ENCODE measurements around the gene GPR68.
"Not testable (repeated sequence)": the region's sequence is repeated elsewhere in the genome, so short reads cannot be mapped to it uniquely, and the experiment has no call there.

Gene GPR68

DNA sequence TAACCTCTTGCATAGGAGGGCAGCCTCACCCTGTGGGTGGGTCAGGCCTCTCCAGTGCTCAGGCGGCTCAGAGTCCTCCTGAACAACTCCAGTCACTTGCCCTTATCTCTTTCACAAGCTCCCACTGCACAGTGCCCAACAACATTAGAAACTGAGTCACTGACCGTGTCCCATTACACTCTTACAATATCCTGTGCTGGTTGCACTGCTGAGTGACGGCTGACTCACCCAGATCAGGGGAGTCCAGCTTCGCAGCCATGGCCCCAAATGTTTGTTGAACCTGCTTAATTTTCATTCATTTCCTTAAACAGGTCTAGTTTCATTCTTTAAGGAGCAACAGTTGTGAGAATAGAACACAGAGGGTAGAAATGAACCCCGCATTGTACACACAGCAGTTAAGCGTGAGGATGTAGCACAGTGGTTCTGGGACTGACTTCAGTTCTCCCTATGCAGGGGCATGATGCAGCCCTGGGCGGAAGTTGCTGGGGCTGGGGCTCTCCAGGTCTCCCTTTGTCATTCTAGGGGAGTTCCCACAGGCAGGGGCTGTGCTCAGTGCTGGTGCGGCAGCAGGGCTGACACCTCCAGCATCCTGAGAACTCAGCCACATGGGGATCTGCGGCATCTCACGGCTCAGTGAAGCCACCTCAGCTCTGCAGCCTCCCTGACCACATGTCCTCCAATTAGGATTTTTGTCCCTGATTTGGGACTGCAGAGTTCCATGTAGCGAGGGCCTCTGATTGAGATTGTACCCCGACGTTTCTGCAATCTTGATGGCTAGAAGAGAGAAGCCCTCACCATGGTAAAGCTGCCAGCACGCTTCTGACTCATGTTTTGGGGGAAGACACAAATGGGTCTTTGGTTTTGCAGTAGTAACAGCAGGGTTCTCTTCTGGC lies 16.1 kb downstream of the GPR68 start:
- DNase-seq = no peak

DNA sequence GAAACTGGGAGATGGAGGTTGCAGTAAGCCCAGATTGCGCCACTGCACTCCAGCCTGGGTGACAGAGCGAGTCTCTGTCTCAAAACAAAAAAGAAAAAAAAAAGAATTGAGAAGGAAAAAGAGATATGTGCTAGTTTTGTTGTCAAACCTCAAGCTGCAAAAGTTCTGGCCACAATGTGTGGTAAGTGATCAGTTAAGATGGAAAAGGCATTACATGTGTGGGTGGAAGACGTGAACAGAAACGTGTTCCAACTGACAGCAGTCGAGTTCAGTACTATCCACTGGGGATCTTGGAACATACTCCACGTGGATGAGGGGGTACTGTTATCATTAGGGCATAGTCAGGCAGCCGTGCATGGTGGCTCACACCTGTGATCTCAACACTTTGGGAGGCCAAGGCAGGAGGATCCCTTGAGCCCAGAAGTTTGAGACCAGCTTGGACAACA lies 17.3 kb downstream of the GPR68 start:
- DNase-seq = no peak

DNA sequence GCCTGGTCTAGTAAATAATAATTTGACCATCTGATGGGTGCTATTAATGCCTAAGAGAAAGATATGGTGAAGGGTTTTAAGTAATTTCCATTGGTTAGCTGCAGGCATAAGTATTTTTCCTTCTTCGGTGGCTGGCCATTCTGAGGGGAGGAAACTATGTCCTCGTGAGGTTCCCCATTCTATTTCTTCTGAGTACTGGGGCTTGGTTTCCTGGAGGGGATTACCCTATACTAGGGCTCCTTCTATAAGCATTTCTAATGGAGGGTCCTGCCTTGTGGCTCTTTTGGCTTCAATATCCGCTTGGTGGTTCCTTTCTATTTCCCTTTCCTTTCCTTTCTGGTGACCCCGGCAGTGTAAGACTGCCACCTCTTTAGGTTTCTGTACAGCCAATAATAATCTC lies 18.1 kb downstream of the GPR68 start:
- not testable (repeated sequence) for DNase-seq

DNA sequence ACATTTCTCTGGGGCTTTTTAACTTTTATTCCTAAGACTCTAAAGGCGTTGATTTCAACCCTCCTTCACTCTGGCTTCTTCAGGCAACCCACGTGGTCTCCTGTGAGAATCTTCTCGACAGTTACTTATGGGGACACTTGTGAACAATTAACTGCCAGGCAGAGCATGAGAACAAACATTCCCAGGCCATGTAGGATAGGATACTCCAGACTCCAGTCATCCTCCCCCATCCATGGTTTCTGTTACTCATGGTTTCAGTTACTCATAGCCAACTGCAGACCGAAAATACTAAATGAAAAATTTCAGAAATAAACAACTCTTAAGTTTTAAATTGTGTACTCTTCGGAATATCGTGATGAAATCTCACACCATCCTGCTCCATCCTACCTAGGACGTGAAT lies 19.5 kb downstream of the GPR68 start:
- DNase-seq = no peak

DNA sequence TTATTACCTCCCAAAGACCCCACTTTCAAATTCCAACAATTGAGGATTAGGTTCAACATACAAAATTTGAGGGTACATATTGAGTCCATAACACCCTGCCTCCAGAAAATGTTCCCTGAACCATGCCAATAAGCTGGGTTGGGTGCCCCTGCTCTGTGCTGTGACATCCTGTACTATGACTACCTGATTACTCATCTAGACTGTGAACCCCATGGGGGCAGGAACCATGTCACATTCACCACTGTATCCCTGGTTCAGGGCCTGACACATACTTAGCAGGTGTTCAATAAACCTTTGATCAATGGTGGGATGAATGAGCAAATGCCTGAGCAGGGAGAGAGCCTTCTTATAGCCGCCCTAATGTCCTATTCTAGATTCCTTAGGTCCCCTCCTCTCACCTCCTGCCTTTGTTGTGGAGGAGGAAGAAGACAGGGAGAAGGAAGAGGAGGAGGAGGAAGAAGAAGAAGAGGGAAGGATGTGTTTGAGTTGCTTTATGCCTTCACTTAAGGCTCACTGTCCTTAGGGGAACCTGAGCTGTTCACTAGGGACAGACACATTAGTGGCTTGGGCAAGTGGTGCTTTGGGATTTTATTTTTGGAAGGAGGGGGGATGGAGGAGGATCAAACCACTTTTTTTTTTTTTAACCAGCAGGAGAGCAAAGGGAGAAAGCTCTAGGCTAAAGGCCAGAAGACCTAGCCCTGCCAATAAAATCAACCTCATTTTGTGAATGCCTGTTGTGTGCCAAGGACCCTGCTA lies 21.3 kb downstream of the GPR68 start:
- DNase-seq = no peak

DNA sequence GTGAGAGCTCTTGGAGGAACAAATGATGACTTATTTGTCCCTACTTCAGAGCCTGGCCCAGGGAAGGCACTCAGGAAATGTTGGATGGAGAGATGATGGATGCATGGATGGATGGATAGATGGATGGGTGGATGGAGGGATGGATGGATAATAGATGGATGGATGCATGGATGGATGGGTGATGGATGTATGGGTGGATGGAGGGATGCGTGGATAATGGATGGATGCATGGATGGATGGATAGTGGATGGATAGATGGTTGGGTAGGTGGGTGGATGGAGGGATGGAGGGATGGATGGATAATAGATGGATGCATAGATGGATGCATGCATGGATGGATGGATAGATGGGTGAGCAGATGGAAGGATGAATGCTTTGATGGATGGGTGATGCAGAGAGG lies 23.2 kb downstream of the GPR68 start:
- DNase-seq = no peak

DNA sequence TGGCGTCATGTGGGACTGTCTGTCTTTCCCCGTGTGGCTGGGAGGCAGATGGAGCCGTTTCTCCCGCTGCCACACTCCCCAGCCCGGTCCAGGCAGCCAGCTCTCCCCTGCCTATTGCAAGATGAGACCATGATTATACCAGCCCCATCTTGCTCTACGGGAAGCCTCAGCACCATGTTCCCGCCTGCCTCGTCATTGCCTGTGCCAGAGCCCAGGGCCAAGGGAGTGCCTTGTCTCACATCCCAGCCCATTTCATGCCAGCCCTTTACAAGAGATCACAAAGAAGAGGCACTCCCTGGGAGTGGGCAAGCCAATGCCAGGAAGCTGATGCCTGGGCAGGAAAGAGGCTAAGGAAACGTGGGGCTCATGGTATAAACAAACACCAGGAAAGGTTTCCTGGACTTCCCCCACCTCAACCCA lies 23.9 kb downstream of the GPR68 start:
- no peak for DNase-seq

DNA sequence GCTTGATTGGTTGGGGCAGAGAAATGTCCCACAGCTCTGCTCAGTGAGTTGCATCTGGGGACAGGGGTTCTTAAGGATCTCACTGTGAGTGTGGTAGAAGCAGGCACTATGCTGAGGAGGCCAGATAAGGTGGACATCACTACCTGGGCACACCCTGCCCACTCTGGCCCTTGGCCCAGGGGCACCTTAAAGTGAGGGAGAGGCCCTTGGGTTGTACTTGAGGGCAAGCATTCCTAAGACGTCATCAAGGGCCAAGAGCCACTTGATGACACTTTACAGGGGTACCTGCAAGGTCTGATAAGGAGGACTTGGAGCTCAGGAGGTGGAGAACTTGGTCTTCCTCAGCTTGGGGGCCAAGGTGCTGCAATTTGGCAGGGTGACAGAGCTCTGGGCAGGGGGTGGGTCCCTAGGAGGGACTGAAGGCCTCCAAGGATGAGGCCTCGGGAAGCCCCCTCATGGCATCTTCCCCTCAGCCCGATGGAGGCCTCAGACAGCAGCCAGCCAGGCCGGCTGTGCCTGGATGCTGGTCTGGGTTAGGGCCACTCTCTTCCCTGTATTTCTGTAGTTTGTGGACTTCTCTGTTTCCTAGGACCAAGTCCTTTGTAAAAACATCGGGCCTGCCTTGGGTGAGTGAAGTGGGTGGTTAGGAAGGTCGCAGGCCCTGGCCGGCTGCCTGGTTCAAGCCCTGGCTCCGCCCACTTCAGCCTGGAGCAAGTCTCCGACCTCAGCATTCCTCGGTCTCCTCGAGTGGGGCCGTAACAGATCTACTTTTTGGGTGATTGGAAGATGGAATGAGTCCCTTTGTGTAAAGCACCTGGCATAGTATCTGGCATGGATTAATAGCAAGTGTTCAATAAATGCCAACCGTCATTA lies 24.8 kb downstream of the GPR68 start:
- no peak for DNase-seq

DNA sequence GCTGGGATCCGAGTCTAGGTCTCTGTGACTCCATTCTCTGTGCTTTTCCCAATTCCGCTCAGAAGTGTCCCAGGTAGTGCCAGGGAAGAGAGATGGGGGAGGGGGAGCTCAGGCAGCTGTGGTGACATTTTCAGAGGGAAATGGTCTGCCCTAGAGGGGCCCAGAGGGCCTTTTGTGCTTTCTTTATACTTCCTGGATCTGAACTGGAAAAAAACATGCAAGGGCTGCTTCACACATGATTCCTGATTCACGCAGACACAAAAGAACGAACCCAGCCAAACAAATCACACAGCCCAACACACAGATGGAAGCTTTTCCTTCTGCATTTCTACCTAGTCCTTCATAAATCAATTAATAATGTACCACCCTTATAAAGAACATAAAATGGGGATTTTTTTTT lies 26.5 kb downstream of the GPR68 start:
- no peak for DNase-seq

DNA sequence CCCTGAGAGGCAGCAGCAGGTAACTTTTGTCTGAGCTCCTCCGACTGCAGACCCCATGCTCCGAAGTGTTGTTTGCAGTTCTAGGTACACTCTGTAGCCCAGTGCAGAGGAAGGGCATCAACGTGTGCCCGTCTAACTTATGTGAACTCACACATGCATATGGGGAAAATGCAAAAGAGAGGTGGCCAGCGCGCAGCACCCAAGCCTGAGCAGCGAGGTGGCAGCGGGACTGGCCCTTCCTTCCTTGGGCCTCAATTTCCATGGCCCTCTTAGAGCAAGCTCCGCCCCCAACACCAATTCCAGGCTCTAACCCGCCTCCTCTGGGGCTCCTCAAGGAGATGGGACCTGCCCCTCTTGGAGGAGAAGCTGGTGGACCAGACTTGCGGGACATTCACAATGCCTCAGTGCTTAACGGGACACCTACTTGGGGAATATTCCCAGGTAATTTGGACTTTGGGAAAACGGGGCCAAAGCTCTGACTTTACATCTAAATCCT lies 27.7 kb downstream of the GPR68 start:
- no peak for DNase-seq

DNA sequence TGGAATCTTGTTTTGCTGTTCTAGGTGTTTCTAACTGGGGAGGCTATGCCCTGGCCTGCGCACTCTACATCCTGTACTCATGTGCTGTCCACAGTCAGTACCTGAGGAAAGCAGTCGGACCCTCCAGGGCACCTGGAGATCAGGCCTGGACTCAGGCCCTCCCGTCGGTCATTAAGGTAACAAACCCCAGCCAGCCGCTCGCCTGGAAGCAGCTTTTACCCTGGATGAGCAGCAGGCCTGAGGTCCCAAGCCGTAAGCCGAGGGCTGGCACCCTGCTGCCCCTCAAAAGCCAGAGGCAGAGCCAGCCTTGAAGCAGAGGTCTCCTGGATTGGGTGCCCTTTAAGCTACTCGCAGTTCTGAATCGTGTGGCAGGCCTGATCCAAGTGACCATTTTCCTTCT lies 29.1 kb downstream of the GPR68 start:
- no peak for DNase-seq

DNA sequence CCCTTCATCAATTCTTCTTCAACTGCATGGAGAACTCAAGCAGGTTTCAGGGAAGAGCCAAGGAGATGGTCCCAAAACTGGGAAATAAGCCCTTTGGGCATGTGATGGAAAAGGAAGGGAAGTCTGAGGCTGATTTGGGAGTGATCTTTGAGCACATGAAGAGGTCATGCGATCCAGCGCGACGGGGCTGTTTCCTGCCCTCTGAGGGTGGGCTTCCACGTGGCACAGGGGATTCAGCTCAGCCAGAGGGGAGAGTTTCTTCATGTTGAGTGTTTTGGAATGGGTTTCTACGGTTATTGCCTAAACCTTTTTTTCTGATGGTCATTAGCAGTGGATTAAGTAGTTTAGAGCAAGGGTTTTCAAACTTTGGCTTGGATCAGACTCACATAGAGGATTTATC lies 30.2 kb downstream of the GPR68 start:
- DNase-seq = no peak

DNA sequence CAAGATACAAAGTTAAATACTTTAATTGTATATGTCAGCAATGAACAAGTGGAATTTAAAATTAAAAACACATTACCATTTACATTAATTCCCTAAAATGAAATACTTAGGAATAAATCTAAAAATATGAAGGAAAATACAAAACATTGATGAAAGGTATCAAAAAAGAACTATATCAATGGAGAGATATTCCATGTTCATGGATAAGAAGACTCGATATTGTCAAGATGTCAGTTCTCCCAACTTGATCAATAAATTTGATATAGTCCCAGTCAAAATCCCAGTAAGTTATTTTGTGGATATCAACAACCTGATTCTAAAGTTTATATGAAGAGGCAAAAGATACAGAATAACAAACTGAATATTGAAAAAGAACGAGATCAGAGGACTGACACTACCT lies 33.5 kb downstream of the GPR68 start:
- DNase-seq = no peak

DNA sequence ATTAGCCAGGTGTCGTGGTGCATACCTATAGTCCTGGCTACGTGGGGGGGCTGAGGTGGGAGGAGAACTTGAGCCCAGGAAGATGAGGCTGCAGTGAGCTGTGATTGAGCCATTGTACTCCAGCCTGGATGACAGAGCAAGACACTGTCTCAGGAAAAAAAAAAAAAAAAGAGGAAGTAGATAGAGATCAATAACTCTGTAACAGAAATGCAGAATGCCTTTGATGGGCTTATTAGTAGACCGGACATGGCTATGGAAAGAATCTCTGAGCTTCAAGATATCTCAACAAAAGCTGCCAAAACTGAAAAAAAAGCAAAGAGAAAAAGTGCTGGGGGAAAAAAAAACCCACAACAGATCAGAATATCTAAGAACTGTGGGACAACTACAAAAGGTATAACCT lies 37.5 kb downstream of the GPR68 start:
- DNase-seq = no peak

DNA sequence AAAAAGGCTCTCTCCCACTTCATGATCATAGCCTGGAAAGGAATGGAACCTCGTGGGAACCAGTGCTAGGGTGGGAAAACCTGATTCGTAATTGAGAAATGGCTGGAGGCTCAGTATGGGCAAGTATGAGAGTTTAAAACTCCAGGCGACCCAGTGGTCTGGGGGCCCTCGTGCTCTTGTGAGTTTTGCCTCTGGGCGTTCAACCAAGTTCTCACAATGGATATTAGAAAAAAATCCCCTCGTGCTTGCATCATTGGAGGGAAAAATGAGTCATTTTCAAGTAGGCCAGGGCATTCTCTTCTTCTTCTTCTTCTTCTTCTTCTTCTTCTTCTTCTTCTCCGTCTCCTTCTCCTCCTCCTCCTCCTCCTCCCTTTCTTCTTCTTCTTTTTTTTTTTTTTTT lies 39.0 kb downstream of the GPR68 start:
- no peak for DNase-seq

DNA sequence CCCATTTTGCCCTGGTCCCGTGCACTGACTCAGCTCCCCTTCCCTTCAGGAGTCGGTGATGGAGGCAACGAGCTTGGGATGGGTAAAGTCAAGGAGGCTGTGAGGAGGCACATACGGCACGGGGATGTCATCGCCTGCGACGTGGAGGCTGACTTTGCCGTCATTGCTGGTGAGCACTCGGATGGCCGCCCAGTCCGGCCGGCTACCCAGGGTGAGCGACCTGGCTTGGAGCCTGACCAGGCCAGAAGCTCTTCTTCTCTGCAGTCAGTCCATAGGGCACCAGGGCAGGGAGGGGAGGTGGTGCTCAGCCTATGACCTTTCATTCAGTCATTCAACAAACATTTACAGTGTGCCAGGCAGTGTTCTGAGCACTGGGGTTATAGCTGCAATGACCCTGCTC lies 39.8 kb downstream of the GPR68 start:
- no peak for DNase-seq

DNA sequence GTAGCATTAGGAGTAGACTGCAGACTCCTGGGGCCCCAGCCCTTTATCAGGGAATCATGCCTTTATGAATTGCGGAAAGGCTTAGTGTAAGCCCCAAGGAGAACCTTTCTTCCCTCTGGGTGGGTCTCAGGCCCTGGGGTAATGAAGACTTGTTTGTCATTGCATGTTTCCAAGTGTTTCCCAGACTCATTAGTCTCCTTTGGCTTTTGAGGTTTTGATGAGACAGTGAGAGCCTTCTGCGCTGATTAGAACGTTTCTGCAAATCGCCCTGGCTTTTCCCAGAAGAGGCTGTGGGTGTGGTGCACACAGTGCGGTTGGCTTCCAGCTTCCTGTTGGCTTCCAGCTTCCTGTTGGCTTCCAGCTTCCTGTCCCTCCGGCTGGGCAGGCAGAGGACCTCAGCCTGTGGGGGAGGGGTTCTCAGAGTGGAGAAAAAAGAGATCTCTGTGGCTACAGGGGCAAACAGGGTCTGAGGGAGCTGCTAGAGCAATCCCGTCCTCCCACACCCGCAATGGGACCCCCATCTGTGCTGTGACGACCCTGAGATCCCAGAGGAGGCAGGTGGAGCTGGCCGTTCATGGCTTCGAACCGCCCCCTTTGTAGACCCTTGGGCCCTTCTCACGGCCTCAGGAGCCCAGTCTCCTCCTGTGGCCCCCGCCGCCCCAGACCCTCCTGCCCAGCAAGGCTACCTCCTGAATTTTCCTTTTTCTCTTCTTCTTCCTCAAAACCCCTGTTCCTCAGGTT lies 42.1 kb downstream of the GPR68 start:
- no peak for DNase-seq

DNA sequence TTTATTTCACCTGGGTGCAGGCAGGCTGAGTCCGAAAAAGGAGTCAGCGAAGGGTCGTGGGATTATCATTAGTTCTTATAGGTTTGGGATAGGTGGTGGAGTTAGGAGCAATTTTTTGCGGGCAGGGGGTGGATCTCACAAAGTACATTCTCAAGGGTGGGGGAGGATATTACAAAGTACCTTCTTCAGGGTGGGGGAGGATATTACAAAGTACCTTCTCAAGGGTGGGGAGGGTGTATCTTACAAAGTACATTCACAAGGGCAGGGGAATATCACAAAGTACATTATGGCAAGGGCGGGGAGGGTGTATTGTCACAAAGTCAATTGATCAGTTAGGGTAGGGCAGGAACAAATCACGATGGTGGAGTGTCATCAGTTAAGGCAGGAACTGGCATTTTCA lies 43.7 kb downstream of the GPR68 start:
- DNase-seq = not testable (repeated sequence)

DNA sequence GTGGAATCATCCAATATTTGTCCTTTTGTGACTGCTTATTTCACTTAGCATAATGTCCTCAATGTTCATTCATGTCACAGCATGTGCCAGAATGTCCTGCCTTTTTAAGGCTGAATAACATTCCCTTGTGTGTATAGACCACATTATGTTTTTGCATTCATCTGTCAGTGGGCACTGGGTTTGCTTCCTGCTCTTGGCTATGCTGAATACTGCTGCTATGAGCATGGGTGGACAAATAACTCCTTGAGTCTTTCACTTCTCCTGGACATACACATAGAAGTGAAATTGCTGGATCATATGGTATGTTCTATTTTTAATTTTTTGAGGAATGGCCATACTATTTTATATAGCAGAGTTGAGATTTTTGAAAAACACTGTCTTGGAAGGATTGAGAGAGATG lies 46.9 kb downstream of the GPR68 start:
- DNase-seq = no peak

DNA sequence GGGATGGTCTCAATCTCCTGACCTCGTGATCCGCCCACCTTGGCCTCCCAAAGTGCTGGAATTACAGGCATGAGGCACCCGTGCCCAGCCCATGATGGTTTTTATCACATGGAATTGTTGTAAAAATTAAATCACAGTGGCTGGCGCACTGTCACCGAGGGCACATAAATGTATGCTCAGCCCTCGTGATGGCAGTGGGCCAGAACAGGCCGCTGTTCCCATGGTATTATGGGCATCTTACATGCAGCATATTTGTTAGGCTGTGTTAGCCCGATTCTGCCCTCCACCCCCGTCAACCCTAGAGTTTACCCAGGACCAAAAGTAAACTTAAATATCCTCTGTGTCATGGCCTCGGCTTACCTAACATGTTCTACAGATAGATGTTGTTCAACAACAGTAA lies 48.6 kb downstream of the GPR68 start:
- no peak for DNase-seq

DNA sequence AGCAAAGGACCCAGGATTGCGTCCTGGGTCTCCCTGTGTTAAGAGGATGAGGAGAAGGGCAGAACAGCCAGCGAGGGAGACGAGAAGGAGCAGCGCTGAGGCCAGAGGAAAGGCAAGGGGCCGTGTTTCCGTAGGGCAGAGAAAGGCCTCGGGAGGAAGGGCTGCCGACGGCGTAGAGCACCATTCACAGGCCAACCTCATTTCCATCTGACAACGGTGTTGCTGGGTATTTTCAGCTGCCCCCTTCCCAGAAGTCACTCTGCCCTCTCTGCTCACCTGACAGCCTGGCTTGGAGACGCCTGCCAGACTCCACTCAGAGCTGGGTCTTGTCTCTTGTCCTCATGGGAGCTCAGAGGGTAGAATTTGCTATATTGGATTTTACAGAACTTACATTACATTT lies 51.4 kb downstream of the GPR68 start:
- no peak for DNase-seq

DNA sequence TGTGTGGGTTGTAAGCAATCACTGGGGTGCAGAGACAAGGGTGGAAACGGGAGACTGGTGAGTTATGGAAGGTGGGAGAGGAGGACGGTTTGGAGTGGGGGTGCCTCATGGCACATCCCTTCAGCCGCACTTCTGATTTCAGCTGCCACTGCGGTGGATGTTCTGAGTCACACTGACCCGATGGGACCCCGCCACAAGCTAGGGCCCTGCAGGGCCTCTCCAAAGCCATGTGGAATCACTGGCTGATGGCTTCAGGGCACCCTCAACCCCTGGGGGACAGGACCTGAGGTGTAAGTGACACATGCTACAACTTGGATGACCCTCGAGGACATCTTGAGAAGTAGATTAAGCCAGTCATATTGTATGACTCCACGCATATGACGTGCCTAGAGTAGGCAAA lies 53.7 kb downstream of the GPR68 start:
- DNase-seq = no peak
